GM18507 (cell line): ENCODE data around the gene ICAM2.

Source experiments
- DNase-seq: peaks from one replicate; pipeline ENCODE4 v3.0.0; 2011; ENCODE audit warnings: low read depth; ENCODE audit not compliant: insufficient read length; ENCODE audit errors: extremely low spot score
- FAIRE-seq: peaks from 2 replicates; lab custom pipeline; 2011; peaks lifted over from hg19 to GRCh38; lab: Jason Lieb, UNC

Gene ICAM2

GRCh38 chr17:63999680-64000531, 20.5 kb downstream of the ICAM2 start:
- DNase-seq (no peak), FAIRE-seq (no peak)

- no peak for FAIRE-seq
- DNase-seq = no peak
Measured at GRCh38 chr17:63998721-63999679, 21.4 kb downstream of the ICAM2 start.

DNA sequence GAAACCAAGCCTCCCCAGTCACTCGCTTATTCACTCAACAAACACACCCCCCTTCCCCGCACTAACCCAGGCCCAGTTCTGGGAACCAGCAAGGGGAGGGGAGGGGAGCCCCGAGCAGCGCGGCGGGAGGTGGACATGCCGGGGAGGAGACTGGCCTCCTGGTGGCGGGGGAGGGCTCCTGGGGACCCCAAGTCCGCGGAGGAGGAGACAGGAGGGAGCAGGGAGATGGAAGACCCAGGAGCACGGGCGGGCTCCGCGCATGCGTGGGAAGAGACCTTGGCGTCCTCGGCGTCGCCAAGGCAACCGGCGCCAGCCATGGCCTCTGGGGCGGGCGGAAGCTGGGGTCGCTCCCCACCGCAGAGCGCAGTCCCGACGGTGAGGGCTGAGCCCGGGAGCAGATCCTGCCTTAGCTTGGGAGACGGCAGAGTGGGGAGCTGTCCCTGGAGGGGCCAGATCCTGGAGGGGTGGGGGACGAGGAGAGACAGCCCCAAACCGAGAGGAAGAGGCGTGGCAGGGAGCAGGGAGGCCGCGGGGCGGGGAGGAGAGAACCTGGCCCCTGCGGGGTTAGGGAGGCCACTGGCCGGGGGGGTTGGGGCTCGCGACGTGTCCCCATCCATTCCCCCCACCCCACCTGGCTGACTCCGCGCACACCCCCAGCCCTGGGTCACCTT, 22.2 kb downstream of the ICAM2 start, which contains the start of gene PRR29:
Gene PRR29 (plus strand): TSS at position 302 of the 671 bp plus-strand sequence. CDS start 14 bp downstream, at position 316.
- DNase-seq = peak; percentile 90
- FAIRE-seq = no peak

- no peak for FAIRE-seq
- DNase-seq = no peak
Measured at GRCh38 chr17:63997341-63998048, 22.9 kb downstream of the ICAM2 start.

DNA sequence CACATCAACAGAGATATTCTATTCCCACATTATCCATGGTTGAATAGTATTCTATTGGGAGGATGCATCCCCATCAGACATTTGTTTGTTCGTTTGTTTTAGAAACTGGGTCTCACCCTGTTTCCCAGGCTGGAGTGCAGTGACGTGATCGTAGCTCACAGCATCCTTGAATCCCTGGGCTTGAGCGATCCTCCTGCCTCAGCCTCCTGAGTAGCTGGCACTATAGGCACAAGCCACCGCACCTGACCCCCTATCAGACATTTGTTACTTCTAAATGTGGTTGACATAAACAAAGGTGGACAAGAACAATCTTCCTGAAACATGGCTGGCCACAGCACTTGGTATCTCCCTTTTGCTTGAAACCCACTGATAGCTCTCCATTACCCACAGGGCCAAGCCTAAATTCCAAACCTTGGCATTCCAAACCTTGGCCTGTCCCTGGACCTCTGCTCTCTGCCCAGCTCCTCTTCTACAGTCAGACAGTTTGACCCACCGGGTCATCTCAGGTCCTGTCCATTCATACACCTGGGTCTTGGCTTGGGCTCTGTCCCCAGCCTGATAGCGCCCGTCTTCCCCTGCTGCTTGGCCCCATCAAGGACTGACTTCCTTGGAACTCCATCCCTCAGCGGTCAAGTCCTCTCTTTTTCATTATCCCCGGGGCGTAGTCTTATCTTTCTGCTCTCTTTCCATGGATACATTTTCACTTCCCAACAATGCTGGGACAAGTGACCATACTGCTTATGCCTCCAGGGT, 23.8 kb downstream of the ICAM2 start:
- FAIRE-seq (no peak), DNase-seq (no peak)

DNA sequence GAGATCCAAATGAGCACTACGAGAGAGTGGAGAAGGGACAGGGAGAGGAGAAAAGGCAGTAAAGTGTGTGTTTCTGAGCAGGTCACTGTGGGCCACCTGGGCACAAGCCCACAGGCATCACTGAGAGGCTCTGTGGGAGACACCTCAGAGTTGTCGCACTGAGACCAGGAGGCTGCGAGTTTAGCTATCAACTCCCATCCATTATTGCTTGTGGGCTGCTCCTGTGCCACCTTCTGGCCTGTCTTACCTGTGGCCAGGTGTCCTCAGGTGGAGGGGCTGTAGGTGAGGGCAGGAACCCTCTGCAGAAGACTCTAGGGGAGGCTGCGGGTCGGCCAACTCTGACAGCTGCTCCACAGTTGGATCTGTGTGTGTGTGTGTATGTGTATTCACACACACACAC, 24.8 kb downstream of the ICAM2 start:
- FAIRE-seq = no peak
- DNase-seq = no peak

- no peak for FAIRE-seq
- no peak for DNase-seq
Measured at GRCh38 chr17:63993368-63993985, 27.0 kb downstream of the ICAM2 start.

DNA sequence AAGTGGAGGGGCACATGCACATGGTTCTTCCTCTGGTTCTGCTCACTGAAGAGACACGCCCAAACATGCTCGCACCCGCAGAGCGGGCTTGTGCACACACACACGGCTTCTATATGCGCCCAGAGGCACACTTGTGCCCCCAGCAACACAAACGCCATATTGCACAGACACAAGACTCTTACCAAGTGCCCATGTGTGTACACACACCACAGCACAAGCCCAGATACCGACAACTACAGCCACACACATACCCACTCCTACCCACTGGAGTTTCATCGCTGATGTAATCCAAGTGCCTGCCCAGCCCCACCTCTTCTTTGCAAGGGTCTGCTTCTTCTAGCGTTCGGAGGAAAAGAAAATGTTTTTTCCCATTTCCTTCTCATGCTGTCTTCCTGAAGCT, 28.8 kb downstream of the ICAM2 start:
- FAIRE-seq (no peak), DNase-seq (no peak)

- DNase-seq (no peak), FAIRE-seq (no peak)
Measured at GRCh38 chr17:63989622-63990345, 30.6 kb downstream of the ICAM2 start.

GRCh38 chr17:63988741-63989621, 31.5 kb downstream of the ICAM2 start:
- FAIRE-seq = no peak
- no peak for DNase-seq

DNA sequence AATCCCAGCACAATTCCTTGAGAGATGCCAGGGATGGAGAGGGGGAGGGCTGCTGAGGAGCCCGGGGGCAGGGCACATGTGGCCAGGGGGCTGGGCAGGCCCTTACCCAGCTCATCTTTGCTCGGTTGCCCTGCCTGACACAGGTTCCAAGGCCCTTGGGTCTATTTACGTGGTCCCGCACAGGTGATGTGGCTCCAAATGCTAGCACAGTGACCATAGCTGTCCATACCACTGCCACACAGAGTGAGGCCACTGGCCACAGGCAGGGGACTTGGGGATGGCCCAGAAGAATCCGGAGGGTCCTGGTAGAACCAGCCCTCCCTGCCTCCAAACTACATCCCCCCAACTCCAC, 32.3 kb downstream of the ICAM2 start:
- DNase-seq (no peak), FAIRE-seq (no peak)

DNA sequence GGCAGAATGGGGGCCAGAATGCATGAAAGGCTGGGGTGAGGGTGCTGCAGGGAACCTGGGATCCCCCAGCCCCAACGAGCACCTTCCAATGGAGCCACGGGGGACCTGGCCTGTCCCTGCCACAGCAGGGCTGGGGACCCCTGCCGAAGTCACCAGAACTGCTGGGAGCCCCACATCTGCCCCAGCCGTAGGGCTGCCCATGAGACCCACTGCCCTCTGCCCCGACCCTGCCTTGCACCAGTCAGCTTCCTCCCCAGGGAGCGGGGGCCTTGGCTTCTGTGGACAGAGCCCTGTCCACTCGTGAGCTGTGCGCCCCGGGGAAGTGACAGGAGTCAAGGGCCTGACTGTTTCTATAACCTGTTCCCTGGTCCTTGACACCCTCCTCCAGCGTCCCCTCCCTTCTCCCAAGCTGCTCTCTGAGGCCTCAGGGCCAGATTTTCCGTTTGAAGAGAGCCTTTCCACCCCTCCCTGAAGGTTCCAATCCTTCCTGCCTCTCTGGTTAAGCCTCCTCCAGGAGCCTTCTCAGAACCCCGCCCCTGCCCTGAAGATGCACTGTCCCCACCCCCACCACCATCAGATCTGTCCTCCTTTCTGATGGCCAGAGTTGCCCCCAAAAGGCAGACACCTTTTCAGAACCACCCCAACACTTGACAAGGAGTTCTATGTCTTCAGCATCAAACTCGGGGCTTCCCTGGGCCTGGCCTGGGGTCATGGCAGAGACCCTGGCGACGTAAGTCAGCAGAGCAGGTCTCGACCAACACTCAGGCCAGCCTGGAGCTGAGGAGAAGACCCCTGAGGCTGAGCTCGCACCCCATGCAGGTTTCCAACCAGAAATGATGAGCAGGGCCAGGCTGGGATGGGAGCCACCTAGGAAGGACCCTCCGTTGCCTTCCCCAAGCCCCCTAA, 33.0 kb downstream of the ICAM2 start:
- FAIRE-seq (no peak), DNase-seq (no peak)

GRCh38 chr17:63986821-63987220, 33.6 kb downstream of the ICAM2 start:
- DNase-seq (no peak), FAIRE-seq (no peak)

DNA sequence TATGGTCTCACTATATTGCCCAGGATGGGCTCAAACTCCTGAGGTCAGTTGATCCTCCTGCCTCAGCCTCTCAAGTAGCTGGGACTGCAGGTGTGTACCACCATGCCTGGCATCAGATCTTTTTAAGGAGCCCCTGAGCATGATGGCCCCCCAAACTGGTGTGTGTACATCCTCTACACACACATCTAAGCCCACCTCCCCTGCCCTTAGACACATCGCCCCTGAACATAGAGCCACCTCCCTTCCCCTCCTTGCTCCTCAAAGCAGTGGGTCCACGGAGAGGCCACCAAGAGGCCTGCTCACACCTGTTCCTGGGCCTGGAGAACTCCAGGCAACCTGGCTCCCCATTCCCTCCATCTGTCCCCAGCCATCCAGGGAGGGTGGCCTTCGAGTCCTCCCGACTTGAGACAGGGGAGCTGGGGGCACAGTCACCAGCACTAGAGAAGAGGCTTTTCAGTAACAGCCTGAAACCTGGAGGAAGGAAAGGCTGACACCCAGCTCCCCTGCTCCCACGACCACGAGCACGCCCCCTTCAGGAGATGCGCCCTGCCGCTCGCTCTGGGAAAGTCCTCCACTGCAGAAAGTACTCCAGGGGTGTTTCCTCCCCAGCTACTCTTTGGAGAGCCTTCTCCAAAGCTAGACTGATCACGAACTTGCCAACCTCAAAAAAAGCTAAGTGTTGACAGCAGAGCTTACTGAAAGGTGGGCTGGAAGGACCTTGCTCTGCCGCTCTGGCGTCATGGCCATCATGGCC, 34.9 kb downstream of the ICAM2 start:
- no peak for FAIRE-seq
- no peak for DNase-seq
